HuH-7.5 (cell line): ENCODE data around the gene SNAPC2.
A peak's percentile ranks its signal among the peaks of the same experiment; 100 is the strongest.
"Not testable (repeated sequence)": the region's sequence is repeated elsewhere in the genome, so short reads cannot be mapped to it uniquely, and the experiment has no call there.

Experiments
- DNase-seq: peaks from one replicate; pipeline ENCODE4 v3.0.0; 2011; ENCODE audit warnings: low spot score

Gene SNAPC2

DNA sequence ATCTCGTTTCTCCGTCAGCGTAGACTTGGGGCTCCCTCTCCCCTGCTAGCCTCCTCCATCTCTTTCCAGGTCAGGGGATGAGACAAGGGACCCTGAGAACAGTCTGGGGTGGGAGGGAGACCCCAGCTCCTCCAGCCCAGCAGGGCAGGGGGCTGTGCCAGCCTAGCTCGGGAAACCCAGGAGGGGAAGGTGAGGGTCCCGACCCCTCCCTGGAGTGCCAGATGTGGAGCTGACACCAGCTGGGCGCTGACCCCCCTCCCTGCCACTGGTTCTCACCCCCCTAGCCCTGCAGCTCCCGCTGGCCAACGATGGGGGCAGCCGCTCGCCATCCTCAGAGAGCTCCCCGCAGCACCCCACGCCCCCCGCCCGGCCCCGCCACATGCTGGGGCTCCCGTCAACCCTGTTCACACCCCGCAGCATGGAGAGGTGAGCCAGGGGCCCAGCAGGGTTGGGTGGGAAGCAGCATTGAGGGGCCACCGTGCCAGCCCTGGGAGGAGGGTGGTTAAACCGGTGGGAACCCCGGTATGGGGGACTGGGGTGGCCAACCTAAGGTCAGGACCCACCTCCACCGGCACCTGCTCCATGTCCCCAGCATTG is 10.6 kb upstream of the SNAPC2 start:
- DNase-seq = no peak

DNA sequence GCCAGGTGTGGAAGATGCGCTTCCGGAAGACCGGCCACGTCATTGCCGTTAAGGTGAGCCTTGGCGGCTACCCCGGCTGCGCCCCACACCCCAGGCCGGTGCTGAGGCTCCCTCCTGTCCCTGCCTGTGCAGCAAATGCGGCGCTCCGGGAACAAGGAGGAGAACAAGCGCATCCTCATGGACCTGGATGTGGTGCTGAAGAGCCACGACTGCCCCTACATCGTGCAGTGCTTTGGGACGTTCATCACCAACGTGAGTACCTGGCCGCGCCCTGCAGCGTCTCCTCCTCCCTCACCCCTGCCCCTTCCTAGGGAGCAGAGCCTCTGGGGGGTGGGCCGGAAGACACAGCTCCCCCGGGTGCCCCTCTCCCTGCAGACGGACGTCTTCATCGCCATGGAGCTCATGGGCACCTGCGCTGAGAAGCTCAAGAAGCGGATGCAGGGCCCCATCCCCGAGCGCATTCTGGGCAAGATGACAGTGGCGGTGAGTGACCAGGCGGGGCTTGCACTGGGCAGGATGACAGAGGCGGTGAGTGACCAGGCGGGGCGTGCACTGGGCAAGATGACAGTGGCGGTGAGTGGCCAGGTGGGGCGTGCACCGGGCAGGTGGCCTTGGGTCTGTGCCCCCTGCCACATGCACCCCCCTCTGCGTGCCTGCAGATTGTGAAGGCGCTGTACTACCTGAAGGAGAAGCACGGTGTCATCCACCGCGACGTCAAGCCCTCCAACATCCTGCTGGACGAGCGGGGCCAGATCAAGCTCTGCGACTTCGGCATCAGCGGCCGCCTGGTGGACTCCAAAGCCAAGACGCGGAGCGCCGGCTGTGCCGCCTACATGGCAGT is 9.6 kb upstream of the SNAPC2 start:
- DNase-seq = no peak

DNA sequence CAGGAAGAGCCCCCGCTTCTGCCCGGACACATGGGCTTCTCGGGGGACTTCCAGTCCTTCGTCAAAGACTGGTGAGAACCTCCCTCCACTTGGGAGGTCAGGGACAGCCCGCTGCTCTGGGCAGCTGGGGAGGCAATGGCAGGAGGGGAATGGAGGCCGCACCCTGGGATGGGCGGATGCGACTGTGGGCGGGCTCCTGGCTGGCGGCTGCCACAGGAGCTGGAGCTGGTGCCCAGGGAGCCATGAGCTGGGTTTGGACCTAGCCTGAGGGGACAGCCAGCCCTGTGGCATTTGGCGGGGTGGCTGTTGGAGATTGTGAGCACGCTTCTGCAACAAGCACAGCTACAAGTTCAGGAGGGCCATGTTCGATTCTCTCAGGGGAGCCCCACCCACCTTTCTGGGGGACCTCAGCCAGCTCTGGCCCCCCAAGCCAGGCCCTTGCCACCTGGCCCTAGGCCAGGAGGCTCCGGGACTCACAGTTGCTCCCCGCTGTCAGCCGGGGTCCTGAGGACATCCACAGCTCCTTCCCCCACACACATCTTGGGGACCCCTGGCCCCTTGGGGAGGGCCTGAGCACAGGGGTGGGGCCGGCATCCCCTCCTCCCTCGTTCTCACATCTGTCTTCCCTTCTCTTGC is 8.5 kb upstream of the SNAPC2 start:
- no peak for DNase-seq

DNA sequence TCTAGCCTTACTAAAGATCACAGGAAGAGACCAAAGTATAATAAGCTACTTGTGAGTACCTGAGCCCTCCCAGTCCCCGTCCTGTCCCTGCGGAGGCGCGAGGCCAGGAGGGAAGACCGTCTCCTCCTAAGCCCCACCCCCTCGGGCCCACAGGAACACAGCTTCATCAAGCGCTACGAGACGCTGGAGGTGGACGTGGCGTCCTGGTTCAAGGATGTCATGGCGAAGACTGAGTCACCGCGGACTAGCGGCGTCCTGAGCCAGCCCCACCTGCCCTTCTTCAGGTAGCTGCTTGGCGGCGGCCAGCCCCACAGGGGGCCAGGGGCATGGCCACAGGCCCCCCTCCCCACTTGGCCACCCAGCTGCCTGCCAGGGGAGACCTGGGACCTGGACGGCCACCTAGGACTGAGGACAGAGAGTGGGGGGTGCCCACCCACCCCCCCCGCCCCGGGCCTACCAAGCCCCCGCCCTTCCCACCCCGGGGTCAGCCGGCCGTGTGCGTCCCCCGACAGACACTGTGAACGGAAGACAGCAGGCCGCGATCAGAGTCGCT is 7.9 kb upstream of the SNAPC2 start:
- DNase-seq = no peak

DNA sequence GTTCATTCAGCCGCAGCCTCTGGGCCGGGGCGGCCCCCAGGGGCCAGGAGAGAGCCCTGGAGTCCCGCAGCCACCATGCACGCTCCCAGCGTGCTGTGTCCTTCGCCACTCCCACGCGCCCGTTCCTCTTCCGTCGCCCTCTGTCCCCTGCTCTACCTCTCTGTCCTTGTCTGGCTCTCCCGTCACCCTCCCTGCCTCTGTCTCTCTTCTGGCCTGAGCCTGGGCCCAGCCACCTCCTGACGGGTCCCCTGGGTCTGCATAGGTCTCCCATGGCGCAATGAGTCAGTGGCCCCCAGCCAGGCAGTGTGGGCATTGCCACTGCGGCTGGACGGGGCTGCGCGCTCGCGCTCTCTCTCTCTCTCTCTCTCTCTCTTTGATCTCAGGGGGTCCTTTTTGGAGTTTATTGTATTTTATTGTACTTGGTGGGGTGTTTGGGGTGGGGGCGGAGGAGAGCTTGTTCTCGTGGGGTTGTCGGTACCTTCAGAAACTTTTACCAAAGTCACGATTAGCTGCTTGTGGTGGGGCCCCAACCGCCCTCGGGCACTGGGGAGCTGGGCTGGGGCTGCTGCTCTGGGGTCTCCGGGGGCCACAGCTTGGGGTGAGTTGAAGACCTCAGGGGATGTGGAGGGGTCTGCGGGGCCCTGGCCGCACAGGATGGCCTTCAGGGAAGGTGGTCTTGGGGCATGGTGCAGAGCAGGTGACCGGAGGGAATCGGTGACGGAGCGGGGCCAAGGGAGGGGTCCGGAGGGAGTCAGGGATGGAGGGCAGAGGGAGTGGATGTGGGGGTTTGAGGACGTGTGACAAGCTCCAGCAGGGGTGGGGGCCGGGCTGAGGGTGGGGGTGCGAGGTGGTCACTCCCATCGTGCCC is 7.2 kb upstream of the SNAPC2 start:
- DNase-seq = no peak

DNA sequence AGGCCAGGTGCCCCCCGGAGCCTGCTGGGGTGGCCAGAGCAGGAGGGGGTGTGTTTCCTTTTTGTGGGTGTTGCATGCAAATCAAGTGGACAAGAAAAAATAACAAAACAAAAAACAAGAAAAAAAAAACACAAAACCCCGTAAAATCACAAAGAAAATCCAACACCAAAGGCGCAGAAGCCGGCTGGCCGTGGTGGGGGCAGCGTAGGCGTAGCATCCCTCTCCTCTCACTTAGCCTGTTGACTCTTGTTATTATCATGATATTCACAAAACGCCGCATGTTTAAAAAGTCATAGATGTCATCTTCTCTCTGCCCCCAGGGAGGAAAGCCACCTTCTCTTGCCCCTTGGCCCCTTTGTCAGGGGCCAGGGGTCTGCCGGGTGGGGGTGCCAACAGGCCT is 6.5 kb upstream of the SNAPC2 start:
- DNase-seq = no peak

DNA sequence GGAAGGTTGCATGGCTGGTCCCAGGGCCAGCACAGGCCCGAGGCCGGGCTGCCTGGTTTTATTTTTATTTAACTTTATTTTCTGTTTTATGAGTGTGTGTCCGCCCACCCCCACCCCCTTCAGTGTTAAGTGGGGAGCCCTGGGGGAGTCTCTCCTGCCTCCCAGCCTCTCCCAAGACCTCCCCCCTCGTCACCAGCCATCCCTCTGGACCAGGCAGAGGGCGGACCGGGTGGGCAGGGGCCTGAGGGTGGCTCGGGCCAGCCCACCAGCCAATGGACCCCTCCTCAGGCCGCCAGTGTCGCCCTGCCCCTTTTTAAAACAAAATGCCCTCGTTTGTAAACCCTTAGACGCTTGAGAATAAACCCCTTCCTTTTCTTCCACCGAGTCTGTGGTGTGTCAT is 6.0 kb upstream of the SNAPC2 start:
- no peak for DNase-seq

DNA sequence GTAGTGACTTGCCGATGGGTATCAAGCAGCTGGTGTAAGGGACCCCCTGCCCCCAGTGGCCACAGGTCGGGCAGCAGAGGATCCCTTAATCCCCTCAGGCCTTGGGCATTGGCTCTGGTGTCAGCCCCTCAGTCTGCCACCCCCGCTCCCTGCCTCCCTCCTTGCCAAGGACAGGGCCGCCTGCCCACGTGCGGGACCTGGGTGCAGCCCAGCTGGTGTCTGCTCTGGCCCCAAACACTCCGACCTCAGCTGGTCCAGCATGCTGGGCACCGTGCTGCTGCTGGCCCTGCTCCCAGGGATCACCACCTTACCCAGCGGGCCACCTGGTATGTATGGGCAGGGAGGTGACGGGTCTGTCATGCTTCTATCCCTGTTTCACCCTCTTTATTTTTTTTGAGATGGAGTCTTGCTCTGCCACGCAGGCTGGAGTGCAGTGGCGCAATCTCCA is 5.5 kb upstream of the SNAPC2 start, which contains the start of gene TGFBR3L:
Gene TGFBR3L, plus strand, starts transcription at position 233 of the 448 bp plus-strand sequence.
- DNase-seq = no peak

DNA sequence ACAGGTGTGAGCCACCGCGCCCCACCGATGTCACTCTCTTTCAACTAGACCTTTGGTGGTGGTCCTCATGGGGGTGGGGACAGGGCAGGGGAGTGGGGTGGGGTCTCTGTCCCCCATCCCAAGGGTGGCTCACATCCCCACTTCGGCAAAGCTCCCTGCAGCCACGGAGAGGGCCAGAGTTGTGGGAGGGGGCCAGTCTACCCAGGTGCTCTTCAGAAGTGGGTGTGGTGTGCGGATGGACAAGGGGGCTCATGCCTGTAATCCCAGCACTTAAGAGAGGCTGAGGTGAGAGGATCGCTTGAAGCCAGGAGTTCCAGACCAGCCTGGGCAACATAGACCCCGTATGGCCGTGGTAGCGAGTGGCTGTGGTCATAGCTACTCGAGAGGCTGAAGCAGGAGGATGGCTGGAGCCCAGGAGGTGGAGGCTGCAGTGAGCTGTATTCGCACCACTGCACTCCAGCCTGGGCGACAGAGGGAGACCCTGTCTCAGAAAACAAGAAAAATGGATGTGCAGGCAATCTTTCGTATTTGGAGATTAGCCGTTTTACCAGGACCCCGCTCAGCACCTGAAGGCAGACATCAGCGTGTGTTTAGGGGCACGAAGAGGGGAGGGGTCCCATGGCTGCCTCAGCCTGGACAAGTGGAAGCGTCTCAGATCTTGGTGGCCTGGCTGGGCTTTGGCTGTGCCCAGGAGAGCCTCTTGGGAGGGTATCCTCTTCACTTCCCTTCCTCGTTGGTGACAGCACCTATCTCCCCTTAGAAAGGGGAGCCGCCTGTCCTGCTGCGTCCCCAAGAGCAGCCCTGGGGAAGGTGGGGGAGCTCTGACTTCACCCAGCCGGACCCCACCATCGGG is 4.7 kb upstream of the SNAPC2 start:
- DNase-seq = peak; percentile 50

DNA sequence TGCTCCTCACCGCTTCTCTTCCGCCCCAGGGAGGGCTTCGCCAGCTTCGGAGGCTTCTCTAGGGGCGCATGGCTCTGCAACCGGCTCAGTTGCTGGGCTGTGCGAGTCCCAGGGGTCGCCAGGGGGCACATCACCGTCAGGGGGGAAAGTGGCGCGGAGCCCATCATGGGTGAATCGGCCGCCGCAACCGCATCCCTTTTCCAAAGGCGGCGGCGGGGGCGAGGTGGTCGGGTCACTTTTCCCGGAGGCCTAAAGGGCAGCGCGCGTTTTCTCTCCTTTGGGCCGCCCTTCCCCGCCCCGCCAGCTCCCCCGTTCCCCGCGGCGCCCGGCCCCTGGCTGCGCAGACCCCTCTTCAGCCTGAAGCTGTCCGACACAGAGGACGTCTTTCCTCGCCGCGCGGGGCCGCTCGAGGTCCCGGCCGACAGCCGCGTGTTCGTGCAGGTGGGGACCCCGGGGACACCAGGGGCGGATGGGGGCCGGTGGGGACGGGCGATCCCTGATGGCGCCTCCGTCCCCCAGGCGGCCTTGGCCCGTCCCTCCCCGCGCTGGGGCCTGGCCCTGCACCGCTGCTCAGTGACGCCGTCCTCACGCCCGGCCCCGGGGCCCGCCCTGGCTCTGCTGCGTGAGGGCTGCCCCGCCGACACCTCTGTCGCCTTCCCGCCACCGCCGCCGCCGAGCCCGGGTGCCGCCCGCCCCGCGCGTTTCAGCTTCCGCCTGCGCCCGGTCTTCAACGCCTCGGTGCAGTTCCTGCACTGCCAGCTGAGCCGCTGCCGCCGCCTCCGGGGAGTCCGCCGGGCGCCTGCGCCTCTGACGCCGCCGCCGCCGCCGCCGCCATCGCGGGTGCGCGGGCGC is 3.8 kb upstream of the SNAPC2 start:
- peak; percentile 78 for DNase-seq

DNA sequence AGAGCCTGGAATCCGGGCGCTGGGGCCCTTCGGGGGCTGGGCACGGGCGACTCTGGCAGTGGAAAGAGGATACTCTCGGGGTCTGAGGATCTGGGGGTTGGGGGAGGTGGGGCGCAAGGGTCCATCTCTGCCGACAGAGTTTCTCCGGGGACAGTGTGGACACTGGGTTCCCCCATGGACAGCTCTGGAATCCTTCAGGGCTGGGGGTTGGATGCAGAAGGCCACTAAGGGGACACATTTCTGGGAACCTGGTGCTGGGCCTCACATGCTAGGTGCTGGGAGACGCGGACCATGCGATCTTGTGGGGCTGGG is 3.2 kb upstream of the SNAPC2 start:
- peak; percentile 75 for DNase-seq

DNA sequence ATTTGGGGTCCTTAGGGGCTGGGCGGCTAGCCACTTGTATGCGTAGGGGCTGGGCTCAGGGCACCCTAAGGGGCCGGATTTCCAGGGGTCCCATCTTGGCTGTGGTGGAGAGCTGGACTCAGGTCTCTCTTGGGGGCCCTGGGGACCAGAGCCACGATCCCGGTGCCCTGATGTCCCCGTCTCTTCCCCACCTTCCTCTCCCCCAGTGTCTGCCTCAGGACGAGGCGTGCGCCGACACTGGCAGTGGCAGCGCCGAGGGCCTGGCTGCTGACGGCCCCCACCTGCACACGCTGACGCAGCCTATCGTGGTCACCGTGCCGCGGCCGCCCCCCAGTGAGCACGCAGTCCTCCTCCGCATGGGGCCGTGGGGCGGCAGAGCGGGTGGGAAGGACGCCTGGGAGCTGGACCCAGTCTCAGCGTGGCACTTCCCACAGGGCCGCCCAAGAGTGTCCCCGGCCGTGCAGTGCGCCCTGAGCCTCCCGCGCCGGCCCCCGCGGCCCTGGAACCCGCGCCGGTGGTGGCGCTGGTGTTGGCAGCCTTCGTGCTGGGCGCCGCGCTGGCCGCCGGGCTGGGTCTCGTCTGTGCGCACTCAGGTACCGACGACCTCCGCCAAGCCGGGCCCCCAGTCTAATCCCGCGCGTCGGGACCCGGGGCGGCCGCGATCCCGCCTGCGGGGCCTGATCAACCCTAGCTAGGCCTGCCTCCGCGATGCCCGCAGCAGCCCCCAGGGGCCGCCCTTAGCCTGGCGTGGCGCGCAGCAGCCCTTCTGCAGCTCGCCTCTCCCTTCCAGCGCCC is 2.7 kb upstream of the SNAPC2 start:
- DNase-seq = peak; percentile 93

DNA sequence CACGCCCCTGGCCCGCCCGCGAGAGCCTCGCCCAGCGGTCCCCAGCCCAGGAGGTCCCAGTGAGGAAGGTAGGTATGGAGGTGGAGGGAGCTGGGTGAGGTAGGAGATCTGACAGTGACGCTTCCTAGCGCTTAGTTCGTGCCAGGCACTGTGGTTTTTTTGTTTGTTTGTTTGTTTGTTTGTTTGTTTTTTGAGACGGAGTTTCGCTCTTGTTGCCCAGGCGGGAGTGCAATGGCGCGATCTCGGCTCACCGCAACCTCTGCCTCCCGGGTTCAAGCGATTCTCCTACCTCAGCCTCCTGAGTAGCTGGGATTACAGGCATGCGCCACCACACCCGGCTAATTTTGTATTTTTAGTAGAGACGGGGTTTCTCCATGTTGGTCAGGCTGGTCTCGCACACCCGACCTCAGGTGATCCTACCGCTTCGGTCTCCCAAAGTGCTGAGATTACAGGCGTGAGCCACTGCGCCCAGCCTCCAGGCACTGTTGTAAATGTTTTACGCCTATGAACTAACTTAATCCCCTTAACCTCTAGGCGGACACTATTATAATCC is 2.0 kb upstream of the SNAPC2 start:
- not testable (repeated sequence) for DNase-seq

DNA sequence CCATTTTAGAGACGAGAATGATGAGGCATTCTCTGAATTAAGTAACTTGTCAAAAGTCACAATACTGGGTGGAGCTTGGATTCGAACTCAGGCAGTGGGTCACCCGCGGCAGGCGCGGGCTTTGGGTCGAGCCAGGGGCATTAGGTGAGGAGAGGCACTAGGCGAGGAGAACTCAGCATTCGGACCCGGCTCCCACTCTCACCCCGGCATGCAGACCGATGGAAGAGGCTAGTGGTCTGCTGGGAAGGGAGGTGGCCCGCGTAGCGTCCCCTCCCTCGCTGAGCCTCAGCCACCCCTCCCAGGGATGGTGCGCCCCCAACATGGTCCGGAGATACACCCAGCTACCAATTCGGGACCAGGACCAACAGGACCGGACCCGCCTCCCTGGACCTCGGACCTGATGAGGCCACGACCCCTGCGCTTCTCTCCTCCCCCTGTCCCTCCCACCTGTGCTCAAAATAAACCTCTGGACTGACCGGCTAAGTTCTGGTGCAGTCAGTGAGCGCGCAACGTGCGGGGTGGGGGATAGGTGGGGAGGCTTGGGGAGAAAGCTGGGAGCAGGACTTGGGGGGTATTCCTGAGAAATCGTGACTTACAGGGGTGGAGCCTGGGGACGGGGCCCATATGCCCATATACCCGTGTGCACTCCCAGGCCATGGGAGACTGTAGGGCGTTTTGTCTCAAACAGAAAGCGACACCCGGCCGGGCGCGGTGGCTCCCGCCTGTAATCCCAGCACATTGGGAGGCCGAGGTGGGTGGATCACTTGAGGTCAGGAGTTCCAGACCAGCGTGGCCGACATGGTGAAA is 1.3 kb upstream of the SNAPC2 start:
- DNase-seq = peak; percentile 65

DNA sequence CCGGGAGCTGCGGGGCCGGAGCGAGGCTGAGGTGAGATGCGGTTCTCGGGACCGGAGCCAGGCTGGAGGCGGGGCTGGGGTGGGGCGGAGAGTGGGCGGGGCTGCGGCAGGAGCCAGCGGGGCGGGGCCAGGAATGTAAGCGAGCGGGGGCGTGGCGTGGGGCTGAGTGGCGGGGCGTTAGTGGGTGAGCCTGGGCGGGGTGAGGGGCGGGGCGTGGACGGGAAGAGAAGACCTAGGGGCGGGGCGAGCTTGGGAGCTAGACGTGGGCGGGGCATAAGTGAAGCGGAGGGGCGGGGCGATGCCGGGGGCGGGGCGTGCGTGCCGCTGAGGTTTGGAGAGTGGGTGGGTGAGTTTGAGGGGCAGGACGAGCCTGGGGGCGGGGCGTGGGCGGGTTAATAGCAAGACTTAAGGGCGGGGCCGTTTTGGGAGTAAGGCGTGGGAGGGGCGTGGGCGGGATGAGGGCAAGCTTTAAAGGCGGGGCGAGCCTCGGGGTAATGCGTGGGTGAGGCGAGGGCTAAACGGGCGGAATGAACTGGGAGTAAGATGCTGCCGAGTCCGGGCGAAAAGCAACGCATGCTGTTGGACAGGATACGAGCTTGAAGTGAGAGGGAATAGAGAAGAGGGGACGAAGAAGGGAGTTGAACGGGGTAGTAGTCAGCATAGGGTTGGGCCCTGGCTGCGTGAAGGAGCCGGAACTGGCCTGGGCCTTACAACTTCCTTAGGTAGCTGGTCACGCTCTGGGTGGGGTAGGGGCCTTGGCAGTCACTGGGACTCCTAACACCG is 572 bp downstream of the SNAPC2 start:
- peak; percentile 92 for DNase-seq

DNA sequence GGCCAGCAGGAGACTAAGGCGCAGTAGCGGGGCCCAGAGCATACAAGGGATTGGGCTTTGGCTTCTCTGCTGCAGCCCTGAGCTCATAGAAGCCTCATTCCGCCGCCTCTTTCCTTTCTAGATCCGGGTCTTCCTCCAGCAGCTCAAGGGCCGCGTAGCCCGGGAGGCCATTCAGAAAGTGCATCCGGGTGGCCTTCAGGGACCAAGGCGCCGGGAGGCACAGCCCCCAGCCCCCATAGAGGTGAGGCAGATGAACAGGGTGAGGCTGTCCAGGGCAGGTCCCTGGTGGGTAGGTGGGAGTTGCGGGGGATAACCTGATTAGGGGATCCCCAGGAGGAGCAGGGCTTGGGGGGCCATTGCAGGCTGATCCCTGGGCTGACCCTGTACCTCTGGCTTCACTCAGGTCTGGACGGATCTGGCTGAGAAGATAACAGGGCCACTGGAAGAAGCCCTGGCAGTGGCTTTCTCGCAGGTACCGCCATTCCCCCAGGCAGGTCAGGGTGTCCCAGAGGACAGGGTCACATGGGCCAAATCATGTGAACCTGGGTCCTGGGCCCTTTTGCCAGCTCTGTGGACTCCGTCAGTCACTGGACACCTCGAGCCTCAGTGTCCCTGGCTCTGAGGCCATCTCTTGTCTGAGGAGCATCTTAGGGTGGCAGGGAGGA is 1.3 kb downstream of the SNAPC2 start:
- no peak for DNase-seq
